Activated CD4-positive, alpha-beta T cell treated with anti-CD3 and anti-CD28 coated beads, Interleukin-2, amount 10 ng/mL, durations not matched to agents 24 days and 14 days (primary cell): Measurements from ENCODE around the gene JUND. TPM values are rescaled to one million over a fixed set of nuclear protein-coding genes. Genes with fewer than 3 reads are reported as not detected.

Experiments
- total RNA-seq: library from RNA; stranded (reverse); gene quantifications from 2 replicates; pipeline ENCODE4 v1.2.3, GENCODE V29; 2022

The JUND gene
- total RNA-seq, 1 donor from 2014 or later = 413 TPM

Other genes starting within 250 kb of the JUND start
- 37.0 and 38.8 TPM in 2 replicates for gene IL12RB1, start 194.7 kb downstream of the JUND start, total RNA-seq
- 16.2 and 17.2 TPM in 2 replicates for gene MAST3, start 183.8 kb downstream of the JUND start, total RNA-seq
- gene PIK3R2, start 128.5 kb downstream of the JUND start, total RNA-seq = 19.6 and 20.7 TPM in 2 replicates
- gene IFI30, start 107.8 kb downstream of the JUND start, total RNA-seq = 49.4 and 52.7 TPM in 2 replicates
- 18.4 and 20.9 TPM in 2 replicates for gene MPV17L2, start 88.4 kb downstream of the JUND start, total RNA-seq
- gene RAB3A, start 77.6 kb downstream of the JUND start, total RNA-seq = 9.6 and 10.3 TPM in 2 replicates
- gene PDE4C, start 55.2 kb downstream of the JUND start, total RNA-seq = 0.14 and 0.37 TPM in 2 replicates
- 2.3 and 3.0 TPM in 2 replicates for gene IQCN, start 7.2 kb downstream of the JUND start, total RNA-seq
- gene LSM4, start 41.5 kb upstream of the JUND start, total RNA-seq = 217 and 225 TPM in 2 replicates
- gene PGPEP1, start 59.0 kb upstream of the JUND start, total RNA-seq = 14.6 and 18.5 TPM in 2 replicates
- 0.26 TPM in 1 of 2 replicates, not detected in the other for gene GDF15, start 104.5 kb upstream of the JUND start, total RNA-seq
- not detected in 2 replicates for gene LRRC25, start 116.0 kb upstream of the JUND start, total RNA-seq
- 154 TPM in 2 replicates for gene SSBP4, start 137.8 kb upstream of the JUND start, total RNA-seq
- gene ISYNA1, start 156.5 kb upstream of the JUND start, total RNA-seq = 9.9 and 10.9 TPM in 2 replicates
- gene ELL, start 240.4 kb upstream of the JUND start, total RNA-seq = 25.5 and 27.8 TPM in 2 replicates